Measurements from ENCODE around the gene KRTAP12-2.

The KRTAP12-2 gene

GRCh38 chr21:44623575-44623974 is 43.2 kb downstream of the KRTAP12-2 start:
- H3K27ac Mint-ChIP-seq, result no peak overlapping the region
- peaks cover 16% of the 10 kb centered on the region for H3K4me1 Mint-ChIP-seq
- peaks cover 40% of the 10 kb centered on the region for H3K36me3 Mint-ChIP-seq
- no peak overlapping the region for H3K4me3 Mint-ChIP-seq
- H3K27me3 Mint-ChIP-seq, result peaks cover 12% of the 10 kb centered on the region
- DNase-seq, result no peak
- H3K9me3 Mint-ChIP-seq, result peaks cover 54% of the 10 kb centered on the region
- CTCF ChIA-PET, result interaction anchor here (1.0 kb wide), 1 partner anchor 31 kb away, joined by 3 read pairs; the partner anchor contains the start of gene KRTAP12-4

GRCh38 chr21:44619886-44620285 is 46.8 kb downstream of the KRTAP12-2 start:
- DNase-seq, result no peak
- Mint-ChIP-seq H3K27ac (peak overlapping the region; percentile 91), H3K27me3 (peaks cover 10% of the 10 kb centered on the region), H3K4me1 (peaks cover 39% of the 10 kb centered on the region), H3K36me3 (peaks cover 44% of the 10 kb centered on the region), H3K4me3 (no peak overlapping the region), H3K9me3 (peaks cover 55% of the 10 kb centered on the region)
- CTCF ChIA-PET, result no interaction called here

- Mint-ChIP-seq H3K36me3 (peaks cover 38% of the 10 kb centered on the region), H3K9me3 (peaks cover 47% of the 10 kb centered on the region), H3K4me1 (peaks cover 41% of the 10 kb centered on the region), H3K27me3 (peaks cover 6% of the 10 kb centered on the region), H3K27ac (peak overlapping the region; percentile 91), H3K4me3 (peak overlapping the region; percentile 30)
- CTCF ChIA-PET, result interaction anchor here (0.5 to 1.2 kb wide), 3 partner anchors 35 to 45 kb away, joined by 3 read pairs; no protein-coding TSS in a partner anchor
- DNase-seq, result peak; percentile 71
These were observed 47.8 kb downstream of the KRTAP12-2 start for GRCh38 chr21:44618909-44619308.

- CTCF ChIA-PET, result interaction anchor here (0.9 to 1.2 kb wide), 2 partner anchors 35 to 46 kb away, joined by 3 read pairs; no protein-coding TSS in a partner anchor
- Mint-ChIP-seq H3K27ac (peak overlapping the region; percentile 91), H3K4me3 (peak overlapping the region; percentile 30), H3K4me1 (peaks cover 41% of the 10 kb centered on the region), H3K36me3 (peaks cover 37% of the 10 kb centered on the region), H3K27me3 (peaks cover 6% of the 10 kb centered on the region), H3K9me3 (peaks cover 43% of the 10 kb centered on the region)
- DNase-seq, result no peak
These were observed 48.2 kb downstream of the KRTAP12-2 start for GRCh38 chr21:44618504-44618903.

DNA sequence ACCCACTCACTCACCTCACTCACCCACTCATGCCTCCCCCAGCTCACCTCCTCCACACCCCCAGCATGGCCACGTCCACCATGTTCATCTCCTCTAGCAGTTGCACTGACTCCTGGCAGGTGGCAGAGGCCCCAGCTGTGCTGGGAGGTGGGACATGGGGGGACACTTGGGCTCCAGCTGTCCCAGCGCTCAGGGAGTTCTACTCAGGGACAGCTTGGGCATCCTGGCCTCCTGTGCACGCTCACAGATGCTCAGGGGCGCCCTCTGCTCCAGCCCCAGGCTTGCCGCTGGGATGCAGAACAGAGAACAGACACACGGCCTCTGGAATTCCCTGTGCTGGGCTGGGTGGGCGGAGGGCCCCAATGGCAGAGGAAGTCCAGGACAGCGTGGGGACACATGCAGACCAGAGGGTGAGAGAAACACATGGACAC is 49.6 kb downstream of the KRTAP12-2 start:
- H3K9me3 Mint-ChIP-seq, result peaks cover 38% of the 10 kb centered on the region
- no peak for DNase-seq
- H3K36me3 Mint-ChIP-seq, result peaks cover 29% of the 10 kb centered on the region
- H3K4me1 Mint-ChIP-seq, result peaks cover 41% of the 10 kb centered on the region
- H3K4me3 Mint-ChIP-seq, result no peak overlapping the region
- CTCF ChIA-PET, result no interaction called here
- peaks cover 11% of the 10 kb centered on the region for H3K27me3 Mint-ChIP-seq
- no peak overlapping the region for H3K27ac Mint-ChIP-seq

GRCh38 chr21:44616591-44616926 is 50.2 kb downstream of the KRTAP12-2 start:
- CTCF ChIA-PET, result no interaction called here
- DNase-seq, result no peak
- peaks cover 11% of the 10 kb centered on the region for H3K27me3 Mint-ChIP-seq
- H3K9me3 Mint-ChIP-seq, result peaks cover 38% of the 10 kb centered on the region
- no peak overlapping the region for H3K27ac Mint-ChIP-seq
- H3K4me1 Mint-ChIP-seq, result peaks cover 41% of the 10 kb centered on the region
- peaks cover 26% of the 10 kb centered on the region for H3K36me3 Mint-ChIP-seq
- H3K4me3 Mint-ChIP-seq, result no peak overlapping the region

Data from activated naive CD4-positive, alpha-beta T cell treated with anti-CD3 and anti-CD28 coated beads, Interleukin-2, amount 10 ng/mL, durations not matched to agents 7 days and 5 days (primary cell).